Inflammatory macrophage treated with lipopolysaccharide for 1 hour (primary cell): ENCODE data around the gene LTBP1.

Experiments used
- DNase-seq, 2 donors: peaks; one replicate each; pipeline ENCODE4 v3.0.0-alpha.2; 2020 to 2022

Gene LTBP1

GRCh38 chr2:33207151-33207740 lies 260.5 kb downstream of the LTBP1 start:
- no peak for DNase-seq

- DNase-seq: no peak
Measured at GRCh38 chr2:33208400-33208799, 261.6 kb downstream of the LTBP1 start.

- no peak for DNase-seq
Measured at GRCh38 chr2:33209976-33210375, 263.2 kb downstream of the LTBP1 start.

GRCh38 chr2:33210626-33211025 lies 263.9 kb downstream of the LTBP1 start:
- DNase-seq: peak; percentile 51 to 62

GRCh38 chr2:33212151-33212550 lies 265.4 kb downstream of the LTBP1 start:
- no peak for DNase-seq

- no peak for DNase-seq
Measured at GRCh38 chr2:33213244-33213643, 266.5 kb downstream of the LTBP1 start.

GRCh38 chr2:33213648-33214047 lies 266.9 kb downstream of the LTBP1 start:
- DNase-seq: no peak

- DNase-seq: no peak
Measured at GRCh38 chr2:33214436-33214835, 267.7 kb downstream of the LTBP1 start.

- no peak for DNase-seq
Measured at GRCh38 chr2:33214857-33215256, 268.1 kb downstream of the LTBP1 start.

- DNase-seq: no peak
Measured at GRCh38 chr2:33215299-33215698, 268.5 kb downstream of the LTBP1 start.

- no peak for DNase-seq
Measured at GRCh38 chr2:33215983-33216382, 269.2 kb downstream of the LTBP1 start.

GRCh38 chr2:33216508-33217182 lies 269.9 kb downstream of the LTBP1 start:
- no peak for DNase-seq

- no peak for DNase-seq
Measured at GRCh38 chr2:33217406-33217805, 270.7 kb downstream of the LTBP1 start.

GRCh38 chr2:33219114-33219513 lies 272.4 kb downstream of the LTBP1 start:
- no peak for DNase-seq

- peak in 1 of 2 donors; percentile 5 for DNase-seq
Measured at GRCh38 chr2:33219850-33220275, 273.1 kb downstream of the LTBP1 start.

GRCh38 chr2:33220533-33220932 lies 273.8 kb downstream of the LTBP1 start:
- DNase-seq: no peak

GRCh38 chr2:33221046-33221784 lies 274.5 kb downstream of the LTBP1 start:
- no peak for DNase-seq

- no peak for DNase-seq
Measured at GRCh38 chr2:33222309-33222708, 275.6 kb downstream of the LTBP1 start.

- DNase-seq: no peak
Measured at GRCh38 chr2:33223856-33224255, 277.1 kb downstream of the LTBP1 start.

GRCh38 chr2:33225350-33225749 lies 278.6 kb downstream of the LTBP1 start:
- peak in 1 of 2 donors; percentile 12 for DNase-seq

- DNase-seq: no peak
Measured at GRCh38 chr2:33226546-33226945, 279.8 kb downstream of the LTBP1 start.

- no peak for DNase-seq
Measured at GRCh38 chr2:33229646-33230045, 282.9 kb downstream of the LTBP1 start.

GRCh38 chr2:33230195-33230594 lies 283.4 kb downstream of the LTBP1 start:
- DNase-seq: no peak

GRCh38 chr2:33230842-33231241 lies 284.1 kb downstream of the LTBP1 start:
- no peak for DNase-seq
